Aorta (tissue), 5 donors: ENCODE results near the gene PRICKLE2. TPM values are rescaled to one million over a fixed set of nuclear protein-coding genes. Genes with fewer than 3 reads are reported as not detected.

Source experiments
- ATAC-seq: fragments of 200-7000 bp; cut with Tn5 transposase; one replicate; pipeline ENCODE4 v1.9.1; 2022; ENCODE audit warnings: moderate library complexity; ENCODE audit not compliant: low FRiP score
- DNase-seq, 2 donors: peaks; one replicate each; pipeline ENCODE4 v3.0.0-alpha.2; 2020
- H3K27ac ChIP-seq, 2 donors: one replicate each; pipeline ENCODE4 v1.5.1; 2013; ENCODE audit warnings: low read length in 2 of 2, mild to moderate bottlenecking in 2 of 2, moderate library complexity in 2 of 2, control low read depth in 1 of 2, inconsistent platforms in 1 of 2, low read depth in 1 of 2
- H3K27me3 ChIP-seq, 2 donors: one replicate each; pipeline ENCODE4 v1.6.1; 2013; ENCODE audit warnings: control low read depth in 1 of 2, low read length in 1 of 2, mild to moderate bottlenecking in 1 of 2, moderate library complexity in 1 of 2; ENCODE audit not compliant: insufficient read depth in 2 of 2, control insufficient read depth in 1 of 2
- H3K36me3 ChIP-seq, 2 donors: one replicate each; pipeline ENCODE4 v1.6.1; 2013; ENCODE audit warnings: control low read depth in 1 of 2, low read length in 1 of 2, mild to moderate bottlenecking in 1 of 2; ENCODE audit not compliant: insufficient read depth in 2 of 2, control insufficient read depth in 1 of 2
- H3K4me1 ChIP-seq, 2 donors: one replicate each; pipeline ENCODE4 v1.6.1; 2013; ENCODE audit warnings: low read length in 2 of 2, control low read depth in 1 of 2, mild to moderate bottlenecking in 1 of 2, moderate library complexity in 1 of 2; ENCODE audit not compliant: insufficient read depth in 2 of 2, control insufficient read depth in 1 of 2
- H3K4me3 ChIP-seq, 2 donors: one replicate each; pipeline ENCODE4 v1.5.1; 2013; ENCODE audit warnings: low read length in 2 of 2, control low read depth in 1 of 2, mild to moderate bottlenecking in 1 of 2
- H3K9me3 ChIP-seq: one replicate; pipeline ENCODE4 v1.6.1; 2013; ENCODE audit warnings: mild to moderate bottlenecking, low read length; ENCODE audit not compliant: control insufficient read depth
- WGBS, 2 donors: extraction: QIAGEN DNeasy Blood & Tissue Kit; methylation state at CpG; one replicate each; pipeline ENCODE4 v1.1.7; 2013; 5-methylcytosine and 5-hydroxymethylcytosine counted together
- intact Hi-C, 2 donors: fragments of 100-400 bp; cut with DNase I; formaldehyde crosslinking; loops; one replicate each; pipeline versions ENCODE4 v1.14.2 to v1.15.0; 2022
- polyA plus RNA-seq, 2 donors: library from polyadenylated mRNA; stranded (reverse); fragments of 200-250 nt; gene quantifications; one replicate each; pipeline ENCODE4 v1.2.3, GENCODE V29; 2013
- total RNA-seq, 2 donors: library from RNA; stranded (reverse); fragmentation: NEBNext Ultra II Directional; extraction: Animal tissue kit (Norgen Biotek cat#: 25700); gene quantifications; one replicate each; pipeline ENCODE4 v1.2.1, GENCODE V29; 2021
- donor health status: healthy with polysubstance abuse.
- donor health status: Bipolar disorder and iron deficiency.
- donor health status: DM: no; HTN: no; CAD: no.
- donor health status: DM: no; HTN: no; CAD: no.
- donor health status: DM: yes; HTN: yes; CAD: no.

PRICKLE2 gene
- total and polyA plus RNA-seq, 4 donors: 2.1 to 42.1 (median 13.9) TPM

GRCh38 chr3:64053581-64053980, 171.7 kb downstream of the PRICKLE2 start:
- 80 to 87% methylated on average over 3 of the region's 3 CpGs for WGBS, 2 donors
- Histone ChIP-seq H3K9me3 (peaks cover 3% of the 10 kb centered on the region), H3K27me3 (no peaks in the 10 kb centered on the region), H3K36me3 (no peaks in the 10 kb centered on the region), H3K4me1 (peaks cover 0 to 2% of the 10 kb centered on the region in 2 donors), H3K27ac (no peak overlapping the region), H3K4me3 (no peak overlapping the region)
- no peak for DNase-seq
- ATAC-seq: no peak
- intact Hi-C loops: no loop called here

- peaks cover 3% of the 10 kb centered on the region for H3K9me3 ChIP-seq
- no peaks in the 10 kb centered on the region for H3K36me3 ChIP-seq
- no peaks in the 10 kb centered on the region for H3K4me1 ChIP-seq
- no peaks in the 10 kb centered on the region for H3K27me3 ChIP-seq
- ATAC-seq (no peak), DNase-seq (no peak)
- no peak overlapping the region for H3K4me3 ChIP-seq
- intact Hi-C loops: no loop called here
- no peak overlapping the region for H3K27ac ChIP-seq
Measured at GRCh38 chr3:64053117-64053516, 172.1 kb downstream of the PRICKLE2 start.

- no peak overlapping the region for H3K27ac ChIP-seq
- H3K36me3 ChIP-seq: no peaks in the 10 kb centered on the region
- H3K27me3 ChIP-seq: no peaks in the 10 kb centered on the region
- DNase-seq (no peak), ATAC-seq (no peak)
- H3K9me3 ChIP-seq: no peaks in the 10 kb centered on the region
- no peaks in the 10 kb centered on the region for H3K4me1 ChIP-seq
- intact Hi-C loops: no loop called here
- H3K4me3 ChIP-seq: no peak overlapping the region
- 70 to 88% methylated on average over 4 of the region's 4 CpGs for WGBS, 2 donors
Measured at GRCh38 chr3:64049832-64050231, 175.4 kb downstream of the PRICKLE2 start.

GRCh38 chr3:64049136-64049535, 176.1 kb downstream of the PRICKLE2 start:
- Histone ChIP-seq H3K27ac (no peak overlapping the region), H3K36me3 (no peaks in the 10 kb centered on the region), H3K4me3 (no peak overlapping the region), H3K4me1 (no peaks in the 10 kb centered on the region), H3K27me3 (no peaks in the 10 kb centered on the region), H3K9me3 (no peaks in the 10 kb centered on the region)
- DNase-seq (no peak), ATAC-seq (no peak)
- WGBS, 2 donors: 84 to 88% methylated on average over 3 of the region's 3 CpGs
- intact Hi-C loops: no loop called here

- H3K27ac ChIP-seq: no peak overlapping the region
- ATAC-seq: no peak
- no peaks in the 10 kb centered on the region for H3K9me3 ChIP-seq
- H3K36me3 ChIP-seq: no peaks in the 10 kb centered on the region
- H3K4me3 ChIP-seq: no peak overlapping the region
- H3K27me3 ChIP-seq: no peaks in the 10 kb centered on the region
- DNase-seq: no peak
- intact Hi-C loops: no loop called here
- H3K4me1 ChIP-seq: no peaks in the 10 kb centered on the region
- WGBS, 2 donors: 69 to 74% methylated on average over 3 of the region's 3 CpGs
Measured at GRCh38 chr3:64048631-64049061, 176.6 kb downstream of the PRICKLE2 start.

- no peaks in the 10 kb centered on the region for H3K4me1 ChIP-seq
- H3K9me3 ChIP-seq: no peaks in the 10 kb centered on the region
- no peak overlapping the region for H3K4me3 ChIP-seq
- WGBS, 2 donors: 72 to 73% methylated on average over 7 of the region's 7 CpGs
- intact Hi-C loops: no loop called here
- no peaks in the 10 kb centered on the region for H3K36me3 ChIP-seq
- ATAC-seq (no peak), DNase-seq (no peak)
- H3K27ac ChIP-seq: no peak overlapping the region
- no peaks in the 10 kb centered on the region for H3K27me3 ChIP-seq
Measured at GRCh38 chr3:64047787-64048186, 177.5 kb downstream of the PRICKLE2 start.

- ATAC-seq (no peak), DNase-seq (no peak)
- H3K9me3 ChIP-seq: no peaks in the 10 kb centered on the region
- intact Hi-C loops: no loop called here
- 72 to 78% methylated on average over 6 of the region's 6 CpGs for WGBS, 2 donors
- no peak overlapping the region for H3K4me3 ChIP-seq
- H3K36me3 ChIP-seq: no peaks in the 10 kb centered on the region
- H3K4me1 ChIP-seq: no peaks in the 10 kb centered on the region
- H3K27me3 ChIP-seq: no peaks in the 10 kb centered on the region
- no peak overlapping the region for H3K27ac ChIP-seq
Measured at GRCh38 chr3:64046996-64047594, 178.2 kb downstream of the PRICKLE2 start.

GRCh38 chr3:64046592-64046991, 178.7 kb downstream of the PRICKLE2 start:
- intact Hi-C loops: no loop called here
- no peaks in the 10 kb centered on the region for H3K4me1 ChIP-seq
- no peak overlapping the region for H3K27ac ChIP-seq
- H3K36me3 ChIP-seq: no peaks in the 10 kb centered on the region
- WGBS, 2 donors: 88 to 89% methylated on average over 3 of the region's 3 CpGs
- no peaks in the 10 kb centered on the region for H3K27me3 ChIP-seq
- ATAC-seq (no peak), DNase-seq (no peak)
- no peak overlapping the region for H3K4me3 ChIP-seq
- H3K9me3 ChIP-seq: no peaks in the 10 kb centered on the region

- intact Hi-C loops: no loop called here
- no peaks in the 10 kb centered on the region for H3K36me3 ChIP-seq
- ATAC-seq: no peak
Measured at GRCh38 chr3:64042952-64043351, 182.3 kb downstream of the PRICKLE2 start.

More at GRCh38 chr3:64042952-64043351, 182.3 kb downstream of the PRICKLE2 start:
- Histone ChIP-seq H3K27ac (no peak overlapping the region), H3K4me1 (no peaks in the 10 kb centered on the region), H3K4me3 (no peak overlapping the region), H3K9me3 (no peaks in the 10 kb centered on the region), H3K27me3 (no peaks in the 10 kb centered on the region)
- no peak for DNase-seq
- 47 to 48% methylated on average over 1 of the region's 1 CpG for whole genome bisulfite sequencing, 2 donors
